ENCODE results near the gene CDC42SE2.
A peak's percentile ranks its signal among the peaks of the same experiment; 100 is the strongest.

Gene CDC42SE2

GRCh38 chr5:131263648-131264450 lies at the start of gene CDC42SE2:
CDC42SE2 (plus strand) TSS chr5:131264053; CDS start chr5:131359494, 95,441 bp downstream.
- TF ChIP-seq, protein P1, sequence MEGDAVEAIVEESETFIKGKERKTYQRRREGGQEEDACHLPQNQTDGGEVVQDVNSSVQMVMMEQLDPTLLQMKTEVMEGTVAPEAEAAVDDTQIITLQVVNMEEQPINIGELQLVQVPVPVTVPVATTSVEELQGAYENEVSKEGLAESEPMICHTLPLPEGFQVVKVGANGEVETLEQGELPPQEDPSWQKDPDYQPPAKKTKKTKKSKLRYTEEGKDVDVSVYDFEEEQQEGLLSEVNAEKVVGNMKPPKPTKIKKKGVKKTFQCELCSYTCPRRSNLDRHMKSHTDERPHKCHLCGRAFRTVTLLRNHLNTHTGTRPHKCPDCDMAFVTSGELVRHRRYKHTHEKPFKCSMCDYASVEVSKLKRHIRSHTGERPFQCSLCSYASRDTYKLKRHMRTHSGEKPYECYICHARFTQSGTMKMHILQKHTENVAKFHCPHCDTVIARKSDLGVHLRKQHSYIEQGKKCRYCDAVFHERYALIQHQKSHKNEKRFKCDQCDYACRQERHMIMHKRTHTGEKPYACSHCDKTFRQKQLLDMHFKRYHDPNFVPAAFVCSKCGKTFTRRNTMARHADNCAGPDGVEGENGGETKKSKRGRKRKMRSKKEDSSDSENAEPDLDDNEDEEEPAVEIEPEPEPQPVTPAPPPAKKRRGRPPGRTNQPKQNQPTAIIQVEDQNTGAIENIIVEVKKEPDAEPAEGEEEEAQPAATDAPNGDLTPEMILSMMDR (IDR thresholded peaks at IDR 0.05; ENCODE audit: control insufficient read depth, insufficient read depth, low read depth, low read length, missing control alignments) = no peak
- peak; percentile 25 for DNase-seq (ENCODE audit: low read depth)
- peak within 1 kb of the TSS; percentile 79 for H3K4me3 ChIP-seq (ENCODE audit: control insufficient read depth, low read depth, low read length)

- no peak overlapping the region for H3K4me3 ChIP-seq (ENCODE audit: control insufficient read depth, low read depth, low read length)
- no peak for DNase-seq (ENCODE audit: low read depth)
- TF ChIP-seq, protein P1 (IDR thresholded peaks at IDR 0.05; ENCODE audit: control insufficient read depth, insufficient read depth, low read depth, low read length, missing control alignments) = no peak
These were observed 49.1 kb upstream of the CDC42SE2 start for GRCh38 chr5:131214609-131215227.

GRCh38 chr5:131217791-131218190 lies 46.1 kb upstream of the CDC42SE2 start:
- no peak overlapping the region for H3K4me3 ChIP-seq (ENCODE audit: control insufficient read depth, low read depth, low read length)
- no peak for DNase-seq (ENCODE audit: low read depth)
- TF ChIP-seq, protein P1 (IDR thresholded peaks at IDR 0.05; ENCODE audit: control insufficient read depth, insufficient read depth, low read depth, low read length, missing control alignments) = no peak

GRCh38 chr5:131218392-131218791 lies 45.5 kb upstream of the CDC42SE2 start:
- TF ChIP-seq, protein P1 (IDR thresholded peaks at IDR 0.05; ENCODE audit: control insufficient read depth, insufficient read depth, low read depth, low read length, missing control alignments) = no peak
- no peak for DNase-seq (ENCODE audit: low read depth)
- no peak overlapping the region for H3K4me3 ChIP-seq (ENCODE audit: control insufficient read depth, low read depth, low read length)

GRCh38 chr5:131220566-131220965 lies 43.3 kb upstream of the CDC42SE2 start:
- DNase-seq (ENCODE audit: low read depth) = no peak
- no peak overlapping the region for H3K4me3 ChIP-seq (ENCODE audit: control insufficient read depth, low read depth, low read length)
- TF ChIP-seq, protein P1 (IDR thresholded peaks at IDR 0.05; ENCODE audit: control insufficient read depth, insufficient read depth, low read depth, low read length, missing control alignments) = no peak

DNA sequence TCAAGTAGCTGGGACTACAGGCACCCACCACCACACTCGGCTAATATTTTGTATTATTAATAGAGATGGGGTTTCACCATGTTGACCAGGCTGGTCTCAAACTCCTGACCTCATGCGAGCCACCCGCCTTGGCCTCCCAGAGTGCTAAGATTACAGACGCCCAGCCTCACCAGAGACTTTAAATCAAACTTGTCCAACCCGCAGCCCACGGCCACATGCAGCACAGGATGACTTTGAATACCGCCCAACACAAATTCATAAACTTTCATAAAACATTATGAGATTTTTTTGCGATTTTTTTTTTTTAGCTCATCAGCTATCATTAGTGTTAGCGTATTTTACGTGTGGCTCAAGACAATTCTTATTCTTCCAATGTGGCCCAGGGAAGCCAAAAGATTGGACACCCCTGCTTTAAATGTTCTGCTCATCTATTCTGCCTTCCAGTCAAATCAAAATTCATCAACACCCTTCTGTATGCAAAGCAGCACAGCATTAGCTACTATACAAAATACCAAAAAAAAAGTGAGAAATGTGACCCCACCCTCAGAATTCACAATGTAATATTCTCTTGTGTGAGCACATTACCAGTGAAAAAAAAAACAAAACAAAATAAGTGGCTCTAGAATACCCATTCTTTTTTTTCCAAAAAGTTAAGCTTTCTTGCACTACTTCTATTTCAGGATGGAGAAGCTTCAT lies 42.7 kb upstream of the CDC42SE2 start:
- TF ChIP-seq, protein P1 (IDR thresholded peaks at IDR 0.05; ENCODE audit: control insufficient read depth, insufficient read depth, low read depth, low read length, missing control alignments) = no peak
- DNase-seq (ENCODE audit: low read depth) = no peak
- no peak overlapping the region for H3K4me3 ChIP-seq (ENCODE audit: control insufficient read depth, low read depth, low read length)

Data from AG09309 (cell line).